HL-60/S4 treated with retinoic acid at 250 ng/mL for 4 days and 3 days (cell line): Measurements from ENCODE around the gene TRIM63.

Experiments
- in situ Hi-C: fragments of 300-500 bp; cut with MboI; formaldehyde crosslinking; loops from 2 replicates; pipeline ENCODE4 v1.7.0; 2022; ENCODE audit warnings: low sequenced_read_pairs

Gene TRIM63

GRCh38 chr1:26089125-26089524 is 21.7 kb upstream of the TRIM63 start:
- in situ Hi-C loops, result no loop called here

- in situ Hi-C loops, result no loop called here
These were observed 17.4 kb upstream of the TRIM63 start for GRCh38 chr1:26084844-26085243.

GRCh38 chr1:26084091-26084561 is 16.7 kb upstream of the TRIM63 start:
- in situ Hi-C loops, result no loop called here

- in situ Hi-C loops, result no loop called here
These were observed 15.8 kb upstream of the TRIM63 start for GRCh38 chr1:26083208-26083607.

- in situ Hi-C loops, result no loop called here
These were observed 14.6 kb upstream of the TRIM63 start for GRCh38 chr1:26082020-26082350.

GRCh38 chr1:26081267-26082019 is 14.0 kb upstream of the TRIM63 start:
- in situ Hi-C loops, result no loop called here

- in situ Hi-C loops, result no loop called here
These were observed 12.8 kb upstream of the TRIM63 start for GRCh38 chr1:26079960-26080814.

- in situ Hi-C loops, result no loop called here
These were observed 11.7 kb upstream of the TRIM63 start for GRCh38 chr1:26079178-26079563.

GRCh38 chr1:26078286-26079177 is 11.1 kb upstream of the TRIM63 start:
- in situ Hi-C loops, result no loop called here

GRCh38 chr1:26077524-26077923 is 10.1 kb upstream of the TRIM63 start:
- in situ Hi-C loops, result no loop called here

GRCh38 chr1:26075421-26076144 is 8.2 kb upstream of the TRIM63 start:
- in situ Hi-C loops, result no loop called here

GRCh38 chr1:26072305-26072704 is 4.9 kb upstream of the TRIM63 start:
- in situ Hi-C loops, result no loop called here

- in situ Hi-C loops, result no loop called here
These were observed 3.5 kb upstream of the TRIM63 start for GRCh38 chr1:26070963-26071342.

- in situ Hi-C loops, result no loop called here
These were observed 3.0 kb upstream of the TRIM63 start for GRCh38 chr1:26070296-26070962.

GRCh38 chr1:26069941-26070295 is 2.5 kb upstream of the TRIM63 start:
- in situ Hi-C loops, result no loop called here

GRCh38 chr1:26066857-26067256 is 573 bp downstream of the TRIM63 start:
- in situ Hi-C loops, result no loop called here

GRCh38 chr1:26066160-26066559 is 1.3 kb downstream of the TRIM63 start:
- in situ Hi-C loops, result no loop called here

GRCh38 chr1:26064553-26064952 is 2.9 kb downstream of the TRIM63 start:
- in situ Hi-C loops, result no loop called here

GRCh38 chr1:26060832-26061574 is 6.4 kb downstream of the TRIM63 start:
- in situ Hi-C loops, result no loop called here
